Mesenchymal stem cell (in vitro differentiated cells and primary cell): Measurements from ENCODE around the gene LDLR.
A peak's percentile ranks its signal among the peaks of the same experiment; 100 is the strongest.

Experiments used
- DNase-seq: peaks from one replicate; pipeline ENCODE4 v3.0.0-alpha.2; 2013
- H2AFZ ChIP-seq: one replicate; pipeline ENCODE4 v1.6.1; 2013; ENCODE audit warnings: low read depth, mild to moderate bottlenecking, control low read depth, inconsistent platforms, low read length, moderate library complexity
- H2AK5ac ChIP-seq: 2 replicates; pipeline ENCODE4 v1.6.1; 2013; ENCODE audit warnings: low read length, moderate library complexity, mild to moderate bottlenecking, inconsistent platforms; ENCODE audit not compliant: severe bottlenecking
- H2BK120ac ChIP-seq: one replicate; pipeline ENCODE4 v1.6.1; 2013; ENCODE audit warnings: low read depth, mild to moderate bottlenecking, inconsistent platforms, low read length, moderate library complexity
- H2BK12ac ChIP-seq, 2 experiments: one replicate each; pipeline ENCODE4 v1.6.1; 2013; ENCODE audit warnings: inconsistent platforms in 2 of 2, low read length in 2 of 2, mild to moderate bottlenecking in 2 of 2, moderate library complexity in 2 of 2, control low read depth in 1 of 2
- H2BK15ac ChIP-seq: one replicate; pipeline ENCODE4 v1.6.1; 2013; ENCODE audit warnings: mild to moderate bottlenecking, low read depth, inconsistent platforms; ENCODE audit not compliant: poor library complexity, severe bottlenecking
- H2BK5ac ChIP-seq: 2 replicates; pipeline ENCODE4 v1.6.1; 2013; ENCODE audit warnings: low read depth, mild to moderate bottlenecking, low read length, control low read depth, inconsistent platforms; ENCODE audit not compliant: poor library complexity, severe bottlenecking
- H3K14ac ChIP-seq, 2 experiments: one replicate each; pipeline ENCODE4 v1.6.1; 2013; ENCODE audit warnings: inconsistent platforms in 2 of 2, low read length in 2 of 2, control low read depth in 1 of 2, mild to moderate bottlenecking in 1 of 2, moderate library complexity in 1 of 2
- H3K18ac ChIP-seq, 2 experiments: one replicate each; pipeline ENCODE4 v1.6.1; 2013; ENCODE audit warnings: inconsistent platforms in 2 of 2, low read length in 2 of 2, control low read depth in 1 of 2, low read depth in 1 of 2, mild to moderate bottlenecking in 1 of 2
- H3K23ac ChIP-seq, 2 experiments: one replicate each; pipeline ENCODE4 v1.6.1; 2013; ENCODE audit warnings: inconsistent platforms in 2 of 2, low read length in 2 of 2, mild to moderate bottlenecking in 2 of 2, moderate library complexity in 2 of 2, control low read depth in 1 of 2
- H3K27ac ChIP-seq: 2 replicates; pipeline ENCODE4 v1.5.1; 2013; ENCODE audit warnings: mild to moderate bottlenecking, moderate library complexity, low read length, control low read depth, inconsistent platforms; ENCODE audit not compliant: poor library complexity, severe bottlenecking
- H3K27me3 ChIP-seq, 2 experiments: 2 replicates each; pipeline versions ENCODE4 v1.6.1 to v1.7.0; 2013; ENCODE audit warnings: low read length in 2 of 2, mild to moderate bottlenecking in 2 of 2, moderate library complexity in 2 of 2, control low read depth in 1 of 2, inconsistent platforms in 1 of 2; ENCODE audit not compliant: control insufficient read depth in 1 of 2, insufficient read depth in 1 of 2
- H3K36me3 ChIP-seq, 2 experiments: 2 replicates each; pipeline versions ENCODE4 v1.6.1 to v1.7.0; 2013; ENCODE audit warnings: low read length in 2 of 2, control low read depth in 1 of 2, inconsistent platforms in 1 of 2, low read depth in 1 of 2, mild to moderate bottlenecking in 1 of 2; ENCODE audit not compliant: insufficient read depth in 2 of 2, control insufficient read depth in 1 of 2
- H3K4ac ChIP-seq, 2 experiments: one replicate each; pipeline ENCODE4 v1.6.1; 2013; ENCODE audit warnings: inconsistent platforms in 2 of 2, low read length in 2 of 2, mild to moderate bottlenecking in 2 of 2, moderate library complexity in 2 of 2, control low read depth in 1 of 2, low read depth in 1 of 2
- H3K4me1 ChIP-seq: 2 replicates; pipeline ENCODE4 v1.6.1; 2013; ENCODE audit warnings: low read depth, low read length, control low read depth; ENCODE audit not compliant: control insufficient read depth, insufficient read depth
- H3K4me2 ChIP-seq: 2 replicates; pipeline ENCODE4 v1.6.1; 2013; ENCODE audit warnings: low read length, mild to moderate bottlenecking, inconsistent platforms; ENCODE audit not compliant: poor library complexity, severe bottlenecking
- H3K4me3 ChIP-seq, 2 experiments: 2 replicates each; pipeline versions ENCODE4 v1.5.1 to v1.7.0; 2013; ENCODE audit warnings: low read length in 2 of 2, mild to moderate bottlenecking in 2 of 2, control low read depth in 1 of 2, low read depth in 1 of 2; ENCODE audit not compliant: insufficient read depth in 1 of 2
- H3K79me1 ChIP-seq: replicated peaks from 2 replicates; pipeline ENCODE4 v1.6.1; 2013; ENCODE audit warnings: mild to moderate bottlenecking, control low read depth, low read length, inconsistent platforms; ENCODE audit not compliant: poor library complexity, severe bottlenecking
- H3K9ac ChIP-seq: 2 replicates; pipeline ENCODE4 v1.7.0; 2013; ENCODE audit warnings: mild to moderate bottlenecking, low read length, moderate library complexity
- H3K9me3 ChIP-seq: 2 replicates; pipeline ENCODE4 v1.7.0; 2013; ENCODE audit warnings: mild to moderate bottlenecking, low read length; ENCODE audit not compliant: control insufficient read depth
- H4K8ac ChIP-seq: one replicate; pipeline ENCODE4 v1.6.1; 2013; ENCODE audit warnings: inconsistent platforms, mild to moderate bottlenecking, low read length, moderate library complexity
- H4K91ac ChIP-seq: one replicate; pipeline ENCODE4 v1.6.1; 2013; ENCODE audit warnings: mild to moderate bottlenecking, low read length, inconsistent platforms
- WGBS: methylation state at CpG from one replicate; pipeline ENCODE4 v1.1.7; 2013; ENCODE audit warnings: mixed read lengths; 5-methylcytosine and 5-hydroxymethylcytosine counted together

LDLR gene

DNA sequence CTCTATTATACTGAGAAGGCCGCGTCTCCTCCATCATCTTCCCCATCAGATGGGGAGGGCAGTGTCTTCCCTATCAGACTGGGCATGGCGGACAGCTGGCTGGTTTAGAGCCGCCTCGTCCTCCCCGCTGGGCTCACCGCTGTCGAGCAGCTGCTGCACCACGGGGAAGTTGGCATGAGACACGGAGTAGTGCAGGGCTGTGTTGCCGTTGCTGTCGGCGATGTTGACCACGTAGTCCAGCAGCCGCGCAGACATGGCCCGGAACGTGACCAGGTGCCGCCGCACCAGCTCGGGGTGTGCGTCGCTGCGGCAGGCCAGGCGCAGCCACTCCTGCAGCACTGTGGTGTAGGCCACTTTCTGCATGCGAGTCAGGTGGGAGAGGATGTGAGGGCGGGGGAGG is 85.1 kb downstream of the LDLR start:
- H3K36me3 ChIP-seq: peaks cover 85 to 88% of the 10 kb centered on the region in 2 experiments
- peak overlapping the region; percentile 15 for H4K8ac ChIP-seq
- no peak overlapping the region for H2BK5ac ChIP-seq
- DNase-seq: no peak
- H3K4me2 ChIP-seq: no peak overlapping the region
- H2BK120ac ChIP-seq: no peak overlapping the region
- peaks cover 19% of the 10 kb centered on the region for H3K4me1 ChIP-seq
- H3K18ac ChIP-seq: no peak overlapping the region
- H3K23ac ChIP-seq: no peak overlapping the region
- H3K14ac ChIP-seq: no peak overlapping the region
- H2AFZ ChIP-seq: no peak overlapping the region
- no peak overlapping the region for H3K4ac ChIP-seq
- H3K9me3 ChIP-seq: no peaks in the 10 kb centered on the region
- 98% methylated on average over 27 of the region's 27 CpGs for WGBS
- H3K9ac ChIP-seq: no peak overlapping the region
- no peak overlapping the region for H4K91ac ChIP-seq
- no peaks in the 10 kb centered on the region for H3K27me3 ChIP-seq
- H3K79me1 ChIP-seq: peaks cover 16% of the 10 kb centered on the region
- no peak overlapping the region for H3K4me3 ChIP-seq
- no peak overlapping the region for H2BK12ac ChIP-seq
- H2AK5ac ChIP-seq: no peak overlapping the region
- no peak overlapping the region for H2BK15ac ChIP-seq
- H3K27ac ChIP-seq: no peak overlapping the region

DNA sequence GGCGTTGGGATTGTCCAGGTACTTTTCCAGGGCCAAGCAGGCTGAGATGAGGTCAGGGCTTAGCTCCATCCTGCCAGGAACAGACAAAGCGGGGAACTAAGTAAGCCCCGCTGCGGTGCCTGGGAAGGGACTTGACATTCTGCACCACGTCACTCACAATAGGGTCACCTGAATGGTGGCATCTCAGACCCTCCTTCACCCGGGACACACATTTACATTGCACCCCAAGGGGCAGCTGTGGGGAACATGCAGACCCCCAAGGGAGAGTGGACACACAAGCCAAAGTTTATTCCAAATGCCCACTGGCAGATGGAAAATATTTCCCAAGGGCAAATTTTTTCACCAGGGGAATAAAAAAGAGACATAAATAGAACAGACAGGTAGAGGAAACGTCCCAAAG is 86.7 kb downstream of the LDLR start:
- Histone ChIP-seq H3K27me3 (no peaks in the 10 kb centered on the region), H3K4ac (no peak overlapping the region), H3K4me2 (no peak overlapping the region), H3K36me3 (peaks cover 77 to 85% of the 10 kb centered on the region in 2 experiments), H3K79me1 (peaks cover 19% of the 10 kb centered on the region), H3K9ac (no peak overlapping the region), H3K27ac (no peak overlapping the region), H2BK12ac (no peak overlapping the region), H4K8ac (no peak overlapping the region), H3K14ac (no peak overlapping the region), H2AFZ (no peak overlapping the region), H4K91ac (no peak overlapping the region), H3K4me1 (peaks cover 19% of the 10 kb centered on the region), H3K9me3 (no peaks in the 10 kb centered on the region), H2BK15ac (no peak overlapping the region), H2BK120ac (no peak overlapping the region), H3K4me3 (no peak overlapping the region), H3K18ac (no peak overlapping the region), H2BK5ac (no peak overlapping the region), H2AK5ac (no peak overlapping the region), H3K23ac (no peak overlapping the region)
- DNase-seq: no peak
- WGBS: 99% methylated on average over 7 of the region's 7 CpGs

DNA sequence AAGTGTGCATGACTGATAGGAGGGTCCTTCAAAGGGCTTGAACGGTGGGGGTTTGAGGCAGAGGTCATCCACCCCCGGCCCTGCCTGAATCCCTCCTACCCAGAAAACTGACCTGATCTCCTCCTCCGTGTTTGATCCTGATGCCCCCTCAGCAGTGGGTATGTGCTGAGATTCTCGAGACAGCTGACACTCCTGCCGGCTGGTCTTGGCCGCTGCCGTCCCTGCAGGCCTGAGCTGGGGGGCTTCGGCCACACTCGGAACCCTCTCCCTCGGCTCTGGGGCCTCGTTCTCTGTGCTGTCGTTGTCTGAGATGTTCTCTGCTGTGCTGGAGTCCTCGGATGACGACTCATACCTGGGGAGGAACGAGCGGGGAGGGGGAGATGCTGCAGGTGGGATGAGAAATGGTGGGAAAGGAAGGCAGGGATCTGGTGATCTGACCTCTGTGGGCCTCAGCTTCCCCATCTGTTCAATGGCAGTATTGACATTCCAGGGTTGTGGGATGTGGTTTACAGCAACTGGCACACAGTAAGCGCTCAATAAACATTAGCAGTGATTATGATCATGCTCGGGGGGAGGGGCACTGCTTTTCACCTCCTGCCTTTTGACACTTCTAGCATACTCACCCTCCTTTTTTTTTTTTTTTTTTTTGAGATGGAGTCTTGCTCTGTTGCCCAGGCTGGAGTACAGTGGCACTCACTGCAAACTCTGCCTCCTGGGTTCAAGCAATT is 87.4 kb downstream of the LDLR start:
- no peak overlapping the region for H3K27ac ChIP-seq
- no peak overlapping the region for H3K4ac ChIP-seq
- H2BK120ac ChIP-seq: no peak overlapping the region
- H3K23ac ChIP-seq: no peak overlapping the region
- no peak overlapping the region for H4K8ac ChIP-seq
- no peak overlapping the region for H3K9ac ChIP-seq
- no peak overlapping the region for H2AFZ ChIP-seq
- H3K9me3 ChIP-seq: no peaks in the 10 kb centered on the region
- no peak overlapping the region for H2BK15ac ChIP-seq
- H2BK12ac ChIP-seq: no peak overlapping the region
- no peak overlapping the region for H3K14ac ChIP-seq
- no peak overlapping the region for H3K4me3 ChIP-seq
- no peaks in the 10 kb centered on the region for H3K27me3 ChIP-seq
- H3K4me2 ChIP-seq: no peak overlapping the region
- peaks cover 78 to 83% of the 10 kb centered on the region in 2 experiments for H3K36me3 ChIP-seq
- WGBS: 92% methylated on average over 16 of the region's 18 CpGs
- H2BK5ac ChIP-seq: no peak overlapping the region
- H3K79me1 ChIP-seq: peaks cover 18% of the 10 kb centered on the region
- peaks cover 19% of the 10 kb centered on the region for H3K4me1 ChIP-seq
- peak overlapping the region; percentile 16 for H2AK5ac ChIP-seq
- peak overlapping the region; percentile 47 for H4K91ac ChIP-seq
- H3K18ac ChIP-seq: no peak overlapping the region
- no peak for DNase-seq

DNA sequence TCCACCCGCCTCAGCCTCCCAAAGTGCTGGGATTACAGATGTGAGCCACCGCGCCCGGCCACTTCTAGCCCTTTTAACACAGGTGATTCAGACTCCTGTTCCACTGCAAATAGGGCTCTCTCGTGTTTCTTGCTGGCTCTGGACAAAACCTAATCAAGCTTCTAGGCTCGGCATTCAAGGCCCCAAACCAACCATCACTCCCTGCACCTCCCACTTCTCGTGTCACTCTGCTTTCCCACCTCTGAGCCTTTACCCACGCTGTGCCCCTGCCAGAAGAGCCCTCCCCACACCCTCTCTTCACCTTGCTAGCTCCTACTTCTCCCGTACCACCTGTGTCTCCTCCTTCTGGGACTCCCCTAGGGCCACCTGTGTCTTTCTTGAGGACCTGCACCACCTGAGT is 88.3 kb downstream of the LDLR start:
- no peak overlapping the region for H3K4ac ChIP-seq
- H4K91ac ChIP-seq: no peak overlapping the region
- no peak overlapping the region for H2BK15ac ChIP-seq
- no peak overlapping the region for H2BK120ac ChIP-seq
- no peak overlapping the region for H2AFZ ChIP-seq
- H3K9ac ChIP-seq: no peak overlapping the region
- H2AK5ac ChIP-seq: peak overlapping the region; percentile 58
- H3K4me1 ChIP-seq: peaks cover 19% of the 10 kb centered on the region
- WGBS: over 99% methylated on average over 9 of the region's 9 CpGs
- no peak overlapping the region for H3K4me2 ChIP-seq
- H3K23ac ChIP-seq: no peak overlapping the region
- no peaks in the 10 kb centered on the region for H3K27me3 ChIP-seq
- H3K18ac ChIP-seq: no peak overlapping the region
- no peak for DNase-seq
- no peak overlapping the region for H2BK12ac ChIP-seq
- H2BK5ac ChIP-seq: no peak overlapping the region
- peaks cover 18% of the 10 kb centered on the region for H3K79me1 ChIP-seq
- H3K27ac ChIP-seq: no peak overlapping the region
- H3K36me3 ChIP-seq: peaks cover 71 to 83% of the 10 kb centered on the region in 2 experiments
- H4K8ac ChIP-seq: no peak overlapping the region
- H3K14ac ChIP-seq: no peak overlapping the region
- H3K4me3 ChIP-seq: no peak overlapping the region
- no peaks in the 10 kb centered on the region for H3K9me3 ChIP-seq
